Measurements from ENCODE around the gene CSNK1D.

- TF ChIP-seq POLR2A (IDR thresholded peaks at IDR 0.05) = no peak
- no peak for TF ChIP-seq CTCF (IDR thresholded peaks at IDR 0.05)
Observed at GRCh38 chr17:82309656-82310570, 36.4 kb upstream of the CSNK1D start.

All from ovary (tissue), 3 donors.